ENCODE measurements around the gene C3. TPM values are rescaled to one million over a fixed set of nuclear protein-coding genes. Genes with fewer than 3 reads are reported as not detected.
"Not testable (repeated sequence)": the region's sequence is repeated elsewhere in the genome, so short reads cannot be mapped to it uniquely, and the experiment has no call there.

C3 gene
- total RNA-seq, 1 experiment from 2014 or later, result 13.4 TPM

GRCh38 chr19:6667114-6667627, 53.3 kb downstream of the C3 start:
- no peak for DNase-seq
- no peak overlapping the region for H3K4me3 ChIP-seq (ENCODE audit: insufficient read depth, low read depth, low read length)
- H3K36me3 ChIP-seq (replicated peaks; ENCODE audit: control insufficient read depth, insufficient read depth, low read length), result no peaks in the 10 kb centered on the region

GRCh38 chr19:6664916-6665315, 55.5 kb downstream of the C3 start:
- no peak for DNase-seq
- Histone ChIP-seq H3K27me3 (ENCODE audit: control insufficient read depth, insufficient read depth, low read length) (no peaks in the 10 kb centered on the region), H3K36me3 (replicated peaks; ENCODE audit: control insufficient read depth, insufficient read depth, low read length) (no peaks in the 10 kb centered on the region), H3K4me3 (ENCODE audit: insufficient read depth, low read depth, low read length) (no peak overlapping the region)

More at GRCh38 chr19:6667114-6667627, 53.3 kb downstream of the C3 start:
- H3K27me3 ChIP-seq (ENCODE audit: control insufficient read depth, insufficient read depth, low read length), result no peaks in the 10 kb centered on the region

- H3K36me3 ChIP-seq (replicated peaks; ENCODE audit: control insufficient read depth, insufficient read depth, low read length), result no peaks in the 10 kb centered on the region
- no peak overlapping the region for H3K4me3 ChIP-seq (ENCODE audit: insufficient read depth, low read depth, low read length)
- H3K27me3 ChIP-seq (ENCODE audit: control insufficient read depth, insufficient read depth, low read length), result no peaks in the 10 kb centered on the region
- DNase-seq, result no peak
These were observed 56.9 kb downstream of the C3 start for GRCh38 chr19:6663236-6664201.

- Histone ChIP-seq H3K27me3 (ENCODE audit: control insufficient read depth, insufficient read depth, low read length) (no peaks in the 10 kb centered on the region), H3K4me3 (ENCODE audit: insufficient read depth, low read depth, low read length) (no peak overlapping the region), H3K36me3 (replicated peaks; ENCODE audit: control insufficient read depth, insufficient read depth, low read length) (no peaks in the 10 kb centered on the region)
- DNase-seq, result no peak
These were observed 57.7 kb downstream of the C3 start for GRCh38 chr19:6662702-6663101.

- not testable (repeated sequence) for H3K27me3 ChIP-seq (ENCODE audit: control insufficient read depth, insufficient read depth, low read length); DNase-seq; H3K36me3 ChIP-seq (replicated peaks; ENCODE audit: control insufficient read depth, insufficient read depth, low read length); H3K4me3 ChIP-seq (ENCODE audit: insufficient read depth, low read depth, low read length)
These were observed 58.8 kb downstream of the C3 start for GRCh38 chr19:6661509-6662244.

GRCh38 chr19:6660930-6661329, 59.5 kb downstream of the C3 start:
- Histone ChIP-seq H3K27me3 (ENCODE audit: control insufficient read depth, insufficient read depth, low read length) (no peaks in the 10 kb centered on the region), H3K36me3 (replicated peaks; ENCODE audit: control insufficient read depth, insufficient read depth, low read length) (no peaks in the 10 kb centered on the region), H3K4me3 (ENCODE audit: insufficient read depth, low read depth, low read length) (peak overlapping the region; percentile 26; the same call in 1 of the 2 replicates)
- DNase-seq, result peak; percentile 72

- not testable (repeated sequence) for DNase-seq
These were observed 64.1 kb downstream of the C3 start for GRCh38 chr19:6656390-6656789.

GRCh38 chr19:6654347-6655310, 65.8 kb downstream of the C3 start:
- no peak overlapping the region for H3K4me3 ChIP-seq (ENCODE audit: insufficient read depth, low read depth, low read length)
- no peaks in the 10 kb centered on the region for H3K27me3 ChIP-seq (ENCODE audit: control insufficient read depth, insufficient read depth, low read length)
- no peaks in the 10 kb centered on the region for H3K36me3 ChIP-seq (replicated peaks; ENCODE audit: control insufficient read depth, insufficient read depth, low read length)
- DNase-seq, result no peak

More at GRCh38 chr19:6656390-6656789, 64.1 kb downstream of the C3 start:
- not testable (repeated sequence) for H3K36me3 ChIP-seq (replicated peaks; ENCODE audit: control insufficient read depth, insufficient read depth, low read length); H3K4me3 ChIP-seq (ENCODE audit: insufficient read depth, low read depth, low read length); H3K27me3 ChIP-seq (ENCODE audit: control insufficient read depth, insufficient read depth, low read length)

- H3K4me3 ChIP-seq (ENCODE audit: insufficient read depth, low read depth, low read length), result no peak overlapping the region
- DNase-seq, result no peak
- no peaks in the 10 kb centered on the region for H3K27me3 ChIP-seq (ENCODE audit: control insufficient read depth, insufficient read depth, low read length)
- H3K36me3 ChIP-seq (replicated peaks; ENCODE audit: control insufficient read depth, insufficient read depth, low read length), result no peaks in the 10 kb centered on the region
These were observed 67.7 kb downstream of the C3 start for GRCh38 chr19:6652805-6653094.

GRCh38 chr19:6651965-6652804, 68.3 kb downstream of the C3 start:
- Histone ChIP-seq H3K36me3 (replicated peaks; ENCODE audit: control insufficient read depth, insufficient read depth, low read length) (no peaks in the 10 kb centered on the region), H3K27me3 (ENCODE audit: control insufficient read depth, insufficient read depth, low read length) (no peaks in the 10 kb centered on the region), H3K4me3 (ENCODE audit: insufficient read depth, low read depth, low read length) (no peak overlapping the region)
- DNase-seq, result no peak

GRCh38 chr19:6649185-6649584, 71.3 kb downstream of the C3 start:
- no peak overlapping the region for H3K4me3 ChIP-seq (ENCODE audit: insufficient read depth, low read depth, low read length)
- no peaks in the 10 kb centered on the region for H3K36me3 ChIP-seq (replicated peaks; ENCODE audit: control insufficient read depth, insufficient read depth, low read length)
- no peak for DNase-seq
- H3K27me3 ChIP-seq (ENCODE audit: control insufficient read depth, insufficient read depth, low read length), result no peaks in the 10 kb centered on the region

- Histone ChIP-seq H3K27me3 (ENCODE audit: control insufficient read depth, insufficient read depth, low read length) (no peaks in the 10 kb centered on the region), H3K36me3 (replicated peaks; ENCODE audit: control insufficient read depth, insufficient read depth, low read length) (no peaks in the 10 kb centered on the region), H3K4me3 (ENCODE audit: insufficient read depth, low read depth, low read length) (no peak overlapping the region)
- DNase-seq, result no peak
These were observed 72.2 kb downstream of the C3 start for GRCh38 chr19:6648141-6648715.

GRCh38 chr19:6644796-6645195, 75.7 kb downstream of the C3 start:
- Histone ChIP-seq H3K4me3 (ENCODE audit: insufficient read depth, low read depth, low read length) (no peak overlapping the region), H3K27me3 (ENCODE audit: control insufficient read depth, insufficient read depth, low read length) (no peaks in the 10 kb centered on the region), H3K36me3 (replicated peaks; ENCODE audit: control insufficient read depth, insufficient read depth, low read length) (no peaks in the 10 kb centered on the region)
- no peak for DNase-seq
